Stimulated activated CD8-positive, alpha-beta memory T cell treated with anti-CD3 and anti-CD28 coated beads, Interleukin-12 subunit alpha, Interleukin-12 subunit beta, amount 100 ng/mL, for 4 hours (primary cell): ENCODE data around the gene FAM53A.
"Not testable (repeated sequence)": the region's sequence is repeated elsewhere in the genome, so short reads cannot be mapped to it uniquely, and the experiment has no call there.

Experiments
- DNase-seq: peaks from one replicate; pipeline ENCODE4 v3.0.0-alpha.2; 2020; ENCODE audit warnings: low read depth

FAM53A gene

GRCh38 chr4:1685235-1686150 lies 1.4 kb upstream of the FAM53A start:
- no peak for DNase-seq

DNA sequence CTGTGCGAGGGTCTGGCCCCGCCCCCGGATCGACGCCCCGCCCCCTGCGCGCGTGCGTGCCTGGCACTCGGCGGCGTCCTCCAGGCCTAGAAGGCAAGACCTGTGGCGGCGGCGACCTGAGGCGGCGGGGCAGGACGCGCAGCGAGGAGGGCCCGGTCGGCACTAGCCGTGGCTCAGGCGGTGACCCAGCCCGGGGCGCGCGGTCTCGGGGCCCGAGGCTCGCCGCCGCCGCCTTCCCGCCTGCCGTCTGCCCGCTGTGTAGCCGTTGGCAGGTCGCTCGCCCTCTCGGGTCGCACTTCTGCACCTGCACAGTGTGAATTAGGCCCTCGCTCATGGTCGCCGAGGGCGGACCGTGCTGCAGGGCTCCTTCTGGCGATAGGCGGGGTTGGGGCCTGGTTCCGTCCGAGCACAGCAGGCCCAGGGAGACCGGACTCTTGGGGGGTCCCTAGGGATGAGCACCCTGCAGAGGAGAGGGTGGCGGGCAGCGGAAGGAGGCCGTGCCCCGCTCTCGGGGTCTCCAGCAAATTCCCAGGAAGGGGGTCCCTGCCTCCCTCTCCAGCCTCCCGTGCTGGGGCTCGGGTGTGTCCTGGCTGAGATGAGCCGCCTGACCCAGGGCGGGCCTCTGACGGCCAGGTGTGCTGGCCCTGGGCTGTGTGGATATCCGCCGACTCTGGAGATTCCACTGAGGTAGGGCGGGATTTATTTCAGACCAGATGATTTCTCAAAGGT lies 557 bp upstream of the FAM53A start:
- no peak for DNase-seq

GRCh38 chr4:1683261-1683735 lies 815 bp downstream of the FAM53A start:
- DNase-seq: no peak

GRCh38 chr4:1682860-1683259 lies 1.3 kb downstream of the FAM53A start:
- no peak for DNase-seq

GRCh38 chr4:1678244-1678643 lies 5.9 kb downstream of the FAM53A start:
- no peak for DNase-seq

DNA sequence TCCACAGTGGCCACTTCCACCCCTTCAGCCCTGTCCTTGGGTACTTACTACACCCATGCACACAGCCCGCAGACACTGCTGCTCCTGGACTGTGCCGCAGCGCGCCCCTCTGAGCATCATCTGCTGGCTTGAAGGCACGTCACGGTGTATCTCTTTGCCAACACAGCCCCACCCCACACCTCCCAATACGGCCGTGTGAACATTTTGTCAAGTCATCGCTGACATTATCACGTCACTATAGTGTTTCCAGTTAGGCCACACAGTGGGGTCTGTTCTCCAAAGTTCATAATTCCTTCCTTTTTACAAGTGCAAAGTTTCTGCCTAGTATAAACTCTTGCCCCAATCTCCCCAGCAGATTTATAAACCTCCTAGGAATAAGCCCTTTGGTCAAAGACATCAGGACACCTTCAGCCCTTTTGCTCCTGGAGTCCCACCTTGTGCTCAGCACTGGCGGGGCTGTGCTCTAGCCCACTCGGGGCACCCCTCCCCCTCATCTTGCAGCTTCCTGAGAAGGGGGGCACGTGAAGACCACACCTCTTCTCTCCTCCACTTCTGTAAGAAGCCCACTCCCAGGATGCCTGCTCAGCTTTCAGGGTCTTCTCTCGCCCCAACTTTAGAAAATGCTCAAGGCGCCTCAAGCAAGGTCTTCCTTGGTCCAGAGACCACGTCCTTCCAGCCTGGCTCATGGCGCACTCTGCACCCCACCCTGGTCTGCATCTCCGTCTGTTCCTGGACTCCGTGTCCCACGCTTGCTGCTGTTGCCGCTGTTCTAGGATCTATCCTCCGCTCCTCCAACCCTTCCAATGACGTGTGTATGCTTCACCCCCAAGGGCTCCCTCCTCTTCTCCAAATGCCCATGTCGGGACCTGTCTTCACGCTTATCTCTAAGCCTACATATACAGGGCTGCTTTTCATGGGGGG lies 7.2 kb downstream of the FAM53A start:
- no peak for DNase-seq

GRCh38 chr4:1675802-1676137 lies 8.3 kb downstream of the FAM53A start:
- no peak for DNase-seq

DNA sequence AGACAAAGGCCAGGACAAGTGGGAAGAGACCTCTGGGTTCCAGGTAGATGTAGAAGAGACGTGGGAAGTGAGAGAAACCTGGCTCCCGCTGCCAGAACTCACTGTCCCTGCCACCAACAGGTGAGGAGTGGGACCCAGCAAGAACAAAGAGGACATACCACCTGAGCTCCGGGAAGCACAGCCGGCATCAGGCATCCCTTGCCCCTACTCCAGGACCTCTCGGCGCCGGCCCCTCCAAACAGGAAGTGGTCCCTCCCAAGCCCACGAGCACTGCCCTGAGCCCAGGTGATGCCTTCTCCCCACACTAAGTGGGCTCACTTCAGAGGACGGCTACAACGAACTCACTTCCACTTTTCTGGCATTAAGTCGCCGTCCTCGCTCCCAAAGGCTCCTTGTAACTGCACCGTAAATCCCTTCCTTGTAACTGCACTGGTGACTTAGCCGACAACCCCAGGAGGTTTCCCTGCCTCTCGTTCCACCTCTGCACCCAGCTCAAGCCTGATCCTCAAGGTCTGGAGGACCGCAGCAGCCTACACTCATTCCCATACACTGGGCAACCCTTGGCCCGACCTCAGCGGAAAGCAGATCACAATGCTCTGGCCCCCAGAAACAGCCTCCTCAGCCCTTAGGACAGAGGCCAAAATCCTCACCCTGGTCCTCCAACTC lies 8.8 kb downstream of the FAM53A start:
- DNase-seq: no peak

DNA sequence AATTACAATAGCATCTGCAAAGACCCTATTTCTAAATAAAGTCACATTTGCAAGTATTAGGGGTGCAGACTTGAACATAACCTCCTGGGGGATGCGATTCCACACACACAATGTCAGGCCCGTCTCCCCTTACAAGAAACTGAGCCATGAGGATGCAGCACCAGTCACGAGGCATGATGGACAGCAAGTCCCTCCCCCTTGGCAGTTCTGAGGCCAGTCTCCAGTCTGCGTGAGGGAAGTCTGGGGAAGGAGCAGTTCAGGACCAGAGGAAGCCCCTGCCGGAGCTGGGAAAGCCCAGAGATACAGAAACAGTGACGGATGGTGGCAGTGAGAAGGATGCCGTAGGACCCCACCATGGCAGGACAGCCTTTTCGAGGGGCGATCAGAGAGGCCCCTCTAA lies 9.4 kb downstream of the FAM53A start:
- no peak for DNase-seq

GRCh38 chr4:1673671-1674070 lies 10.4 kb downstream of the FAM53A start:
- no peak for DNase-seq

GRCh38 chr4:1671011-1671410 lies 13.1 kb downstream of the FAM53A start:
- DNase-seq: not testable (repeated sequence)

DNA sequence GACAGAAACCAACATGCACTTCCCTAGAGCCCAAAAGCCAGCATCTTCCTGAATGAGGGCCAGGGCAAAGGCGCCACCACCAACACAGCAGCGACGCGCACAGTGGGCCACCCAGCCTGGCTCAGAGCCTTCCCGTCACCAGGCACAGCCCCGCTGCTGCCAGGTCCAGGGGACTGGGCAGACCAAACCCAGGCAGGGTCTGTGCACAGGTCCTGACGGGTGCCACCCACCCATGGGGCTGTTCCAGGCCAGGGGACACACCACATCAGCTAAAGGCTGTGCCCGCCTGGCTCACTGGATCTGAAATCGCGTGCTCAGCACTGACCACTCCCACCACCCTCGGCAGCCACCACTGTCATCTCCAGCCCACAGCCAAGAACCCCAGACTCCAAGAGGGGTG lies 13.8 kb downstream of the FAM53A start:
- no peak for DNase-seq

DNA sequence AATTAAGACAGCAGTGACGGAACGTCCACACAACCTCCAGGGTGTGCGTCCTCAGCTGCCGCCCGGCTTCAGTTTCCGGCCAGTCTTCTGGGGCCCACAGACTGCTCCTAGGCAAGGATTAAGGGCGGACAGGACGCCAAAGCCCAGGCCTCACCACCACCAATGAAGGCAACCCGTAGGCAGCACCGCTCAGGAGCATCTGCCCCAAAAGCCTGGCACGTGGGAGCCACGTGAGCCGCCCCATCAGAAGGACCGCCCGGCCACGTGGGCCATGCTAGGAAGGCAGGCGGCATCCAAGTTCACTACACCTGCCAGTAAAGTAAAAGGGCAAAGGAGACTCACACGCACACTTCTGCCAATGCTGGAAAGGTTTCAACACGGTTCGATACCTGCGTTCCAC lies 14.3 kb downstream of the FAM53A start:
- DNase-seq: no peak

DNA sequence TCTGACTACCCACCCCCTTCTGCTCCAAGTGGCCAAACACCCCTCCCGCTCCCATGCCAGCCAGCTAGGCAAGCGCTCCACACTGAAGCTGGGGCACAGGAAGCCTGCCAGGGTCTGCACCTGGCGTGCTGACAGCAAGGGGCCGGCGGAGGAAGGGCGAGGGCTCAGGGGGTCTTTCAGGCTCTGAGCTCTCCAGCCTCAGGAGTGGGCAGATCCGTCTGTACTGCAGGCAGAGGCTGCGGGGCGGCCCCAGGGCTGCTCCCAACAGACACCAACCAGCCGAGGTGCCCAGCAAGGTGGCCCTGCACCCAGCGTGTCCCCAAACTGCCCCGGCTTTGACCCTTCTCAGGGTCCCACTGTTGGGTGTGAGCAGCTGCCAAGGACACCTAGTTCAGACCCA lies 14.8 kb downstream of the FAM53A start:
- no peak for DNase-seq

DNA sequence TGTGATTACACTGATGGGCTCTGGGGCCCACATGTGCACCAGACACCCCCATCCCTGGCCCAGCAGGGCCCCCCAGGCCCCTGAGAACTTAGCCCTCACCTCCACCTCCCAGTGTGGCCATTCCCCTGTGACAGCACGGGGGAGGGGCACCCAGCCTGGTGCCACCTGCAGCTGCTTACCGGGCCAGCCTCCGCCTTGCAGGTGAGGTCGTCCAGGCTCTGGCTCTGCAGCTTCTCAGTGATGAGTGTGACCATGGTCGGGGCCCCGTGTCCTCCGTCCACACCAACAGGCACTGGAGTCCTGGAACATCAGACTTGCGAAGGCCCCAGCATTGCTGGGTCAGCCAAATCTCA lies 15.6 kb downstream of the FAM53A start:
- no peak for DNase-seq

DNA sequence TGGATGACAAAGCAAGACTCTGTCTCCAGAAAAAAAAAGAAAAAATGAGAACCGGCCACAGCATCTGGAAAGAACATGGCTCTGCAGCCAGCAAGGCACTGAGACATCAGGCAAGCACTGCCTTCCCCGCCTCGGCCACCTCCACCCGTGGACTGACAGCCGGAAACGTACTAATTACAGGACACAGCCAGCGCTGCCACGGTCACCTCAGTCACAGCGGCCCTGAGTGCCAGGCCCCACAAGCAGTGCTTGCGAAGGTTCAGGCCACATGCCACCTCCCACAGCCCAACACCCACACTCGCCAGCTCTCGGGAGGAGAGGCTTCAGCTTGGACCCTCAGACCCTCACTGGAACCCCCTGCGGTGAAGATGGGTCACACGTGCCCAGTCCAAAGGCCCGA lies 16.8 kb downstream of the FAM53A start:
- DNase-seq: no peak

DNA sequence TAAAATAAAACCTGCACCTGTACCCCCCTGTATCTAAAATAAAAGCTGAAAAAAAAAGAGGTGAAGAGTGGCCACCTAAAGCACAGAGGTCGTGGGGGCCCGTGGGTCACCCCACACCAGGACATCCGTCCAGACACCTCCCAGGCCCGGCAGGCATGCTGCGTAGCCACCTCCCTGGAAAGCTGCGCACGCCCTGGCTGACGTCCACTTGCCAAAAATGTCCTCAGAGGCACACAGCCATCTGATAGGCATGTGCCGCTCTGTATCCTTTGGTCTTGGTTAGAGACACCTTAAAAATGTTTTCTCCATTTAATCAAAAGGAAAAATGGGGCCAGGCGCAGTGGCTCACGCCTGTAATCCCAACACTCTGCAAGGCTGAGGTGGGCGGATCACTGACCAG lies 17.7 kb downstream of the FAM53A start:
- no peak for DNase-seq

- DNase-seq: no peak
These were observed 20.0 kb downstream of the FAM53A start for GRCh38 chr4:1664141-1664540.

DNA sequence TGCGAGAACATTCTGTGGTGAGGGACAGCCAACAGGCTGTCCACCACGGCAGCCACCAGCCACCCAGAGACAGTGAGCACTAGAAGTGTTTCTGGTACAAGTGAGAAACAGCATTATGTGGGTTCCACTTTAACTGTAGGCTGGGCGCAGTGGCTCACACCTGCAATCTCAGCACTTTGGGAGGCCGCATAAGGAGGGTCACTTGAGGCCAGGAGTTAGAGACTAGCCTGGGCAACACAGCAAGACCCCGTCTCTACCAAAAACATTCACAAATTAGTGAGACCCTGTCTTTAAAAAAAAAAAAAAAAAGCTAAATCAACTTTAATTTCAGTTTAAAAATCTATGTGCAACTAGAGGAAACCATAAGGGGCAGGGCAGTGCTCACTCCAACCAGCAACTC lies 20.6 kb downstream of the FAM53A start:
- no peak for DNase-seq

DNA sequence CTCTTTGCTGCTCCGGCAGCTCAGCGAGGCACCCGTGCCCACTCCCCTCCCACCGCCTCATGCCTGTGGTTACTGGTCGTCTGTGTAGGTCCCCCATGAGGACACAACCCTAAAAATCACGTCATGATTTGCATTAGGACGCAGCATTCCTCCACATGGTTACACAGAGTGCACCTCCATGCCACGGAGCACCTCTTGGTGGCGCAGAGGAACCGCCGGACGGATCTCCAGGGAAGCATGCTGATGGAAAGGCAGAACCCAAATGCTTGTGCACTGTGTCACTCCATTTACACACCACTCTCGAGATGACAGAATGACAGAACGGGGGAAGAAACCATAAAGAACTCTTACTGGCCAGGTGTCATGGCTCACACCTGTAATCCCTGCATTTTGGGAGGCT lies 22.4 kb downstream of the FAM53A start:
- DNase-seq: no peak

- DNase-seq: no peak
These were observed 23.0 kb downstream of the FAM53A start for GRCh38 chr4:1660948-1661677.
